Measurements from ENCODE around the gene LIME1. TPM values are rescaled to one million over a fixed set of nuclear protein-coding genes. Genes with fewer than 3 reads are reported as not detected.

Gene LIME1
- total RNA-seq, 1 donor: 2.9 TPM

- Histone ChIP-seq H3K79me2 (ENCODE audit: insufficient read depth, low read length) (no peaks in the 10 kb centered on the region), H3K9me3 (ENCODE audit: low read depth, low read length) (no peaks in the 10 kb centered on the region), H3K4me1 (ENCODE audit: insufficient read depth, low read length) (no peaks in the 10 kb centered on the region), H4K20me1 (ENCODE audit: insufficient read depth, low read length) (no peaks in the 10 kb centered on the region), H3K27ac (ENCODE audit: low read depth, low read length) (no peak overlapping the region), H3K36me3 (ENCODE audit: insufficient read depth, low read length) (no peaks in the 10 kb centered on the region), H3K4me2 (ENCODE audit: insufficient read depth, low read length) (no peak overlapping the region), H3K27me3 (ENCODE audit: insufficient read depth, low read length) (peaks cover 4% of the 10 kb centered on the region), H3K4me3 (ENCODE audit: insufficient read depth, low read length) (no peak overlapping the region), H2AFZ (ENCODE audit: low read length) (no peak overlapping the region)
- TF ChIP-seq CTCF (IDR thresholded peaks at IDR 0.05; ENCODE audit: extremely low read depth, low read depth, low read length): no peak
- peak; percentile 57 for DNase-seq (ENCODE audit: insufficient read length, low spot score, missing footprints)
Measured at GRCh38 chr20:63767456-63767855, 31.0 kb downstream of the LIME1 start.

- H4K20me1 ChIP-seq (ENCODE audit: insufficient read depth, low read length): no peaks in the 10 kb centered on the region
- no peaks in the 10 kb centered on the region for H3K79me2 ChIP-seq (ENCODE audit: insufficient read depth, low read length)
- no peaks in the 10 kb centered on the region for H3K4me1 ChIP-seq (ENCODE audit: insufficient read depth, low read length)
- no peak overlapping the region for H3K4me2 ChIP-seq (ENCODE audit: insufficient read depth, low read length)
- peak; percentile 84 for DNase-seq (ENCODE audit: insufficient read length, low spot score, missing footprints)
- H3K4me3 ChIP-seq (ENCODE audit: insufficient read depth, low read length): no peak overlapping the region
- no peaks in the 10 kb centered on the region for H3K36me3 ChIP-seq (ENCODE audit: insufficient read depth, low read length)
- H2AFZ ChIP-seq (ENCODE audit: low read length): no peak overlapping the region
- H3K9me3 ChIP-seq (ENCODE audit: low read depth, low read length): no peaks in the 10 kb centered on the region
- no peak for TF ChIP-seq CTCF (IDR thresholded peaks at IDR 0.05; ENCODE audit: extremely low read depth, low read depth, low read length)
- peaks cover 4% of the 10 kb centered on the region for H3K27me3 ChIP-seq (ENCODE audit: insufficient read depth, low read length)
- no peak overlapping the region for H3K27ac ChIP-seq (ENCODE audit: low read depth, low read length)
Measured at GRCh38 chr20:63767886-63768285, 31.4 kb downstream of the LIME1 start.

GRCh38 chr20:63768591-63769515 lies 32.4 kb downstream of the LIME1 start:
- Histone ChIP-seq H4K20me1 (ENCODE audit: insufficient read depth, low read length) (no peaks in the 10 kb centered on the region), H3K79me2 (ENCODE audit: insufficient read depth, low read length) (no peaks in the 10 kb centered on the region), H3K9me3 (ENCODE audit: low read depth, low read length) (no peaks in the 10 kb centered on the region), H3K4me3 (ENCODE audit: insufficient read depth, low read length) (no peak overlapping the region), H3K27me3 (ENCODE audit: insufficient read depth, low read length) (peaks cover 4% of the 10 kb centered on the region), H2AFZ (ENCODE audit: low read length) (no peak overlapping the region), H3K4me2 (ENCODE audit: insufficient read depth, low read length) (no peak overlapping the region), H3K36me3 (ENCODE audit: insufficient read depth, low read length) (no peaks in the 10 kb centered on the region), H3K4me1 (ENCODE audit: insufficient read depth, low read length) (no peaks in the 10 kb centered on the region), H3K27ac (ENCODE audit: low read depth, low read length) (no peak overlapping the region)
- no peak for TF ChIP-seq CTCF (IDR thresholded peaks at IDR 0.05; ENCODE audit: extremely low read depth, low read depth, low read length)
- peak; percentile 91 for DNase-seq (ENCODE audit: insufficient read length, low spot score, missing footprints)

GRCh38 chr20:63769891-63770474 lies 33.5 kb downstream of the LIME1 start:
- Histone ChIP-seq H3K27me3 (ENCODE audit: insufficient read depth, low read length) (peaks cover 4% of the 10 kb centered on the region), H4K20me1 (ENCODE audit: insufficient read depth, low read length) (no peaks in the 10 kb centered on the region)

More at GRCh38 chr20:63769891-63770474, 33.5 kb downstream of the LIME1 start:
- H3K79me2 ChIP-seq (ENCODE audit: insufficient read depth, low read length): no peaks in the 10 kb centered on the region
- no peaks in the 10 kb centered on the region for H3K4me1 ChIP-seq (ENCODE audit: insufficient read depth, low read length)
- H3K9me3 ChIP-seq (ENCODE audit: low read depth, low read length): no peaks in the 10 kb centered on the region
- H2AFZ ChIP-seq (ENCODE audit: low read length): no peak overlapping the region
- no peaks in the 10 kb centered on the region for H3K36me3 ChIP-seq (ENCODE audit: insufficient read depth, low read length)
- no peak overlapping the region for H3K4me3 ChIP-seq (ENCODE audit: insufficient read depth, low read length)
- no peak overlapping the region for H3K27ac ChIP-seq (ENCODE audit: low read depth, low read length)
- DNase-seq (ENCODE audit: insufficient read length, low spot score, missing footprints): peak; percentile 71
- no peak overlapping the region for H3K4me2 ChIP-seq (ENCODE audit: insufficient read depth, low read length)
- TF ChIP-seq CTCF (IDR thresholded peaks at IDR 0.05; ENCODE audit: extremely low read depth, low read depth, low read length): no peak

All from osteoblast (primary cell).